ENCODE results near the gene IGFBP3. TPM values are rescaled to one million over a fixed set of nuclear protein-coding genes. Genes with fewer than 3 reads are reported as not detected.

IGFBP3 gene
- total RNA-seq, 6 experiments from 2014 or later: 85.9 to 321 (median 183) TPM

DNA sequence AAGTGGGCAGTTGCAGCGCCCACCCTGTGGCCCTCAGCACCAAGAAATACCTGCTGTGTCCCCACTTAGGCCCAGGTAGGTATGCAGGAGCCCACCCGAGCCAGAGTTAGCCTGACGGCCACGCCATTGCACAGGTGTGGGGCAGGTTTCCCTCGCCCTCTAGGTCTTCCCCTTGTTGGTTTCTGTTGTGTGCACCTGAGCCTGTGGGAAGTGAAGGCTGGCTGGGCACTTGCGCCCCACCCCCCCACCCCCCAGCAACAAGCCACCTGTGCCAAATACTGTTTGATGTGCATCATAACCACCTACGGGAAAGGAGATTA lies 48.1 kb downstream of the IGFBP3 start, which contains the start of gene CCDC201:
TSS of gene CCDC201 (minus strand) at position 48 of the 320 bp plus-strand sequence. CDS start 75 bp downstream, outside the sequence.
- DNase-seq: no peak
- 25% methylated on average over 2 of the region's 7 CpGs for WGBS (ENCODE audit: insufficient coverage, low coverage, low lambda C conversion rate, missing lambda C conversion rate)

DNA sequence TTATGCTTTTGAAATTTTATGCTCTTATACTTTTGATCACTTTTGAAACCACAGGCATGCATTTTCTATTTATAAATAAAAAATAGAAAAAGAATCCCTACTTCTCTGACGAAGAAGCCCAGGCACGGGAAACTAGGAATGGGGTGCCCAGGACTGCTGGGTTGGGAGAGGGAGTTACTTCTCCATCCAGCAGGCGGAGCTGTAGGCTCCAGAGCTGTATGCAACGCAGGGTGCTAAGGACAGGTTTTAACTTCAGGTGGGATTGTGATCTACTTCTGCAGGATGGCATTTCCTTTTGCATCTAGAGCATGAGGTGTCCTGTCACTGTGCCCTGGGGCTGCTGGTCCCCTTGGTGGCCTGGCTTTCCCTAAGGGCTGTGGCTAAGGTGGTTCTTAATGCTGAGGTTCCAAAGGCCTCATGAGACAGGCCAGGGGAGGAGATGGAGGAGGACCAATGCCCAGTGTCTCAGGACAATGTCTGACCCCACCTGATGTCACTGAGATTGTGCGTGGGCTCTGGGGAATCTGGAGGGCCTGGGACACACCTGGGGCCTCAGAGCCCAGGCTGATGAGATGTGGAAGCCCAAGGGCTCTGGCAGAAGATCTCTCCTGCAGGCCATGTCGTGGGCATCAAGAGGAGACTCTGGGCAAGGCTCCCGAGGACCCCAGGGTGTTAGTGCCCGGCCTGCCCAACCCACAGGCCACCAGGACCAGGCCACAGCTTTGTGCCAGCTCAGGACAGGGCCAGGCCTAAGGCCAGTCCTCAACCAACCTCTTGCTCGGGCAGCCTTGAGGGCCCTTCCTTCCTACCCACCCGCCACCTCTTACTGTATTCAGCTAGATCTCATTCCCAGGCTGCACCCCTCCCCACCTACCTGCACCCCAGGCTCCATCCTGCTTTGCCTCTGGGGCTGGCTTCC lies 48.7 kb downstream of the IGFBP3 start:
- TF ChIP-seq, protein P1, sequence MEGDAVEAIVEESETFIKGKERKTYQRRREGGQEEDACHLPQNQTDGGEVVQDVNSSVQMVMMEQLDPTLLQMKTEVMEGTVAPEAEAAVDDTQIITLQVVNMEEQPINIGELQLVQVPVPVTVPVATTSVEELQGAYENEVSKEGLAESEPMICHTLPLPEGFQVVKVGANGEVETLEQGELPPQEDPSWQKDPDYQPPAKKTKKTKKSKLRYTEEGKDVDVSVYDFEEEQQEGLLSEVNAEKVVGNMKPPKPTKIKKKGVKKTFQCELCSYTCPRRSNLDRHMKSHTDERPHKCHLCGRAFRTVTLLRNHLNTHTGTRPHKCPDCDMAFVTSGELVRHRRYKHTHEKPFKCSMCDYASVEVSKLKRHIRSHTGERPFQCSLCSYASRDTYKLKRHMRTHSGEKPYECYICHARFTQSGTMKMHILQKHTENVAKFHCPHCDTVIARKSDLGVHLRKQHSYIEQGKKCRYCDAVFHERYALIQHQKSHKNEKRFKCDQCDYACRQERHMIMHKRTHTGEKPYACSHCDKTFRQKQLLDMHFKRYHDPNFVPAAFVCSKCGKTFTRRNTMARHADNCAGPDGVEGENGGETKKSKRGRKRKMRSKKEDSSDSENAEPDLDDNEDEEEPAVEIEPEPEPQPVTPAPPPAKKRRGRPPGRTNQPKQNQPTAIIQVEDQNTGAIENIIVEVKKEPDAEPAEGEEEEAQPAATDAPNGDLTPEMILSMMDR (IDR thresholded peaks at IDR 0.05): peak; percentile 62 to 86 (median 74)
- no peak for TF ChIP-seq POLR2A (IDR thresholded peaks at IDR 0.05)
- DNase-seq (peak in 2 of 3 donors; percentile 44 to 65), ATAC-seq (peak; percentile 78 to 93 (median 86))
- H3K27me3 ChIP-seq: no peaks in the 10 kb centered on the region
- no peaks in the 10 kb centered on the region for H3K9me3 ChIP-seq
- H3K4me1 ChIP-seq: no peaks in the 10 kb centered on the region
- no peaks in the 10 kb centered on the region for H3K36me3 ChIP-seq
- intact Hi-C loops (cut with DNase I): no loop called here
- WGBS (ENCODE audit: insufficient coverage, low coverage, low lambda C conversion rate, missing lambda C conversion rate): 24% methylated on average over 6 of the region's 10 CpGs
- no peak overlapping the region for H3K4me3 ChIP-seq
- H3K27ac ChIP-seq: no peak overlapping the region

More for the DNA sequence above, 48.1 kb downstream of the IGFBP3 start, which contains the start of gene CCDC201:
- Histone ChIP-seq H3K9me3 (no peaks in the 10 kb centered on the region), H3K4me1 (no peaks in the 10 kb centered on the region), H3K36me3 (no peaks in the 10 kb centered on the region), H3K27ac (no peak within 1 kb of the TSS), H3K27me3 (no peaks in the 10 kb centered on the region), H3K4me3 (no peak within 1 kb of the TSS)
- no peak for ATAC-seq
- TF ChIP-seq, protein P1 (IDR thresholded peaks at IDR 0.05): no peak
- TF ChIP-seq POLR2A (IDR thresholded peaks at IDR 0.05): no peak
- intact Hi-C loops (cut with DNase I): no loop called here

DNA sequence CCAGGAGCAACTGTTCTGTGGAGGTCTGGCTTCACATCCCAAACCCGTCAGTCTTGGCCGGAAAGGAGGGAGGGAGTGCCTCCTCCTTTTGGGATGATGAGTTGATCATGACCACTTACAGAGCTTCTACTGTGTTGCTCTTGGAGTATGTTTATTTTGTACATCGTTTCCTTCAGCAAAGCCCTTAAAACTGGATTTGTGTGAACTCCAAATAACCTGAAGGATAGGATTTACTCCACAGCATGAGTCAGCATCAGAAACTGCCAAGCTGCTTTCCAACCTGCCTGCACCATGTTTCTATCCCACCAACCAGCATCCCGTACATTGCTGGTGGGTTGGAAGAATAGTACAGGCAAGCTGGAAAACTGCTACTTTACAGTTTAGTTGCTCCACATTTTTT lies 51.6 kb downstream of the IGFBP3 start:
- TF ChIP-seq, protein P1 (IDR thresholded peaks at IDR 0.05): no peak
- no peak for TF ChIP-seq POLR2A (IDR thresholded peaks at IDR 0.05)
- H3K4me3 ChIP-seq: no peak overlapping the region
- no peaks in the 10 kb centered on the region for H3K4me1 ChIP-seq
- no peak overlapping the region for H3K27ac ChIP-seq
- DNase-seq (no peak), ATAC-seq (no peak)
- 83% methylated on average over 1 of the region's 4 CpGs for WGBS (ENCODE audit: insufficient coverage, low coverage, low lambda C conversion rate, missing lambda C conversion rate)
- H3K36me3 ChIP-seq: no peaks in the 10 kb centered on the region
- no peaks in the 10 kb centered on the region for H3K27me3 ChIP-seq
- no peaks in the 10 kb centered on the region for H3K9me3 ChIP-seq
- intact Hi-C loops (cut with DNase I): loop anchor here in 1 of 2 donors (10.0 kb wide), 1 partner anchor 715 kb away; the partner anchor contains the start of gene RAMP3

DNA sequence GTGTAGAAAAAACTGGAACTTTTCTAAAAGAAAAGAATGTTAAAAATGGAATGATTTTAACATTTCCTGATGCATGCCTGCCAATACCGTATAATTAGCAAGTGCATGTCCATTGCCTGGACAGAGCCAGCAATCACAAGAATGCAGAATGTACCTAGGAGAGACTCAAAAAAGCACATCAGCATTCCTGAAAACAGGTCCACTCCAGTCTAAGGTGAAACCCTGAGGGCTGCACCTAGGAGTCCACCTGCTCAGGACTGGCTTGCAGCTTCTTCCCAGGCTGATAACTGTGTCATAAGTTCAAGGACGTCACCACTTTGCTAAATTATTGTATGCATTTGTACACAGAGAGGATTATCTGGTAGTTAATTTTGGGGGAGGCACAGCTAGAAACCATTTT lies 53.6 kb downstream of the IGFBP3 start:
- no peak for ATAC-seq
- TF ChIP-seq, protein P1 (IDR thresholded peaks at IDR 0.05): no peak
- no peak for TF ChIP-seq POLR2A (IDR thresholded peaks at IDR 0.05)
- Histone ChIP-seq H3K27ac (no peak overlapping the region), H3K36me3 (no peaks in the 10 kb centered on the region), H3K4me3 (no peak overlapping the region), H3K27me3 (no peaks in the 10 kb centered on the region), H3K4me1 (no peaks in the 10 kb centered on the region), H3K9me3 (no peaks in the 10 kb centered on the region)
- intact Hi-C loops (cut with DNase I): loop anchor here in 1 of 2 donors (10.0 kb wide), 1 partner anchor 713 kb away; the partner anchor contains the start of gene RAMP3
- no peak for DNase-seq
- 88% methylated on average over 1 of the region's 2 CpGs for WGBS (ENCODE audit: insufficient coverage, low coverage, low lambda C conversion rate, missing lambda C conversion rate)

Measured in right lobe of liver (tissue), 6 donors.